Measurements from ENCODE around the gene ALMS1. TPM values are rescaled to one million over a fixed set of nuclear protein-coding genes. Genes with fewer than 3 reads are reported as not detected.
"Not testable (repeated sequence)": the region's sequence is repeated elsewhere in the genome, so short reads cannot be mapped to it uniquely, and the experiment has no call there.

The ALMS1 gene
- total RNA-seq, 1 experiment from 2014 or later, result 7.4 TPM

DNA sequence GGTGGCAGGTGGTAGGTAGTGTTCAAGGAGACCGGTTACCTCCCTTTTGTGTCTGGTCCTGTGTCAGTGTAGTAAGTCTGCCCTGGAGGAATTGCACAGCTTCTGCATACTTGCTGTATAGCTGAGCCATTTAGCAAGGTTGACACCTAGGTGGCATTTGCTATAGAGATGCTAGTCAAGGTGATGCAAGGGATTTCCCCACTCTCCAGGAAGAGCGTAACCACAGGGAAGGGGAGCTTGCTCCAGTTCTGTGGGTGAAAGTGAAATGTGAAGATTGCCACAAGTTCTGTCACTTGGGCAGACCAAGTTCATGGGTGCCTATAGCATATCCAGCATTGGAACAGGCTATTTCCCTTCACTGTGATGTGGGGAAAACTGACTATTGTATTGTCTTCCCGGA, 228.5 kb downstream of the ALMS1 start:
- no peak overlapping the region for H3K4me3 ChIP-seq (ENCODE audit: low read depth, low read length)
- no TSS peak for BruUV-seq (replicated peaks)
- H3K36me3 ChIP-seq (ENCODE audit: control insufficient read depth, insufficient read depth, low read length), result no peaks in the 10 kb centered on the region
- H3K27ac Mint-ChIP-seq (ENCODE audit: unreplicated experiment), result no peak overlapping the region
- H3K4me1 Mint-ChIP-seq (ENCODE audit: low read depth, unreplicated experiment), result no peaks in the 10 kb centered on the region
- no peaks in the 10 kb centered on the region for H3K9me3 ChIP-seq
- intact Hi-C loops (cut with micrococcal nuclease; ENCODE audit: unreplicated experiment), result no loop called here
- no peaks in the 10 kb centered on the region for H3K36me3 Mint-ChIP-seq (ENCODE audit: insufficient read depth, unreplicated experiment)
- no peaks in the 10 kb centered on the region for H3K9me3 Mint-ChIP-seq (ENCODE audit: unreplicated experiment)
- H3K27me3 Mint-ChIP-seq (ENCODE audit: insufficient read depth, unreplicated experiment), result peaks cover 2% of the 10 kb centered on the region
- POLR2A ChIA-PET, result no interaction called here
- TF ChIP-seq, protein P1, sequence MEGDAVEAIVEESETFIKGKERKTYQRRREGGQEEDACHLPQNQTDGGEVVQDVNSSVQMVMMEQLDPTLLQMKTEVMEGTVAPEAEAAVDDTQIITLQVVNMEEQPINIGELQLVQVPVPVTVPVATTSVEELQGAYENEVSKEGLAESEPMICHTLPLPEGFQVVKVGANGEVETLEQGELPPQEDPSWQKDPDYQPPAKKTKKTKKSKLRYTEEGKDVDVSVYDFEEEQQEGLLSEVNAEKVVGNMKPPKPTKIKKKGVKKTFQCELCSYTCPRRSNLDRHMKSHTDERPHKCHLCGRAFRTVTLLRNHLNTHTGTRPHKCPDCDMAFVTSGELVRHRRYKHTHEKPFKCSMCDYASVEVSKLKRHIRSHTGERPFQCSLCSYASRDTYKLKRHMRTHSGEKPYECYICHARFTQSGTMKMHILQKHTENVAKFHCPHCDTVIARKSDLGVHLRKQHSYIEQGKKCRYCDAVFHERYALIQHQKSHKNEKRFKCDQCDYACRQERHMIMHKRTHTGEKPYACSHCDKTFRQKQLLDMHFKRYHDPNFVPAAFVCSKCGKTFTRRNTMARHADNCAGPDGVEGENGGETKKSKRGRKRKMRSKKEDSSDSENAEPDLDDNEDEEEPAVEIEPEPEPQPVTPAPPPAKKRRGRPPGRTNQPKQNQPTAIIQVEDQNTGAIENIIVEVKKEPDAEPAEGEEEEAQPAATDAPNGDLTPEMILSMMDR (IDR thresholded peaks at IDR 0.05; ENCODE audit: insufficient read depth in 1 of 2, low read depth in 1 of 2, low read length in 1 of 2, severe bottlenecking in 1 of 2, unreplicated experiment in 1 of 2), result no peak
- H3K4me1 ChIP-seq, result no peaks in the 10 kb centered on the region
- no peak for DNase-seq
- CTCF ChIA-PET, result interaction anchor here (0.6 kb wide), 1 partner anchor 214 kb away, joined by 3 read pairs; no protein-coding TSS in a partner anchor
- no peaks in the 10 kb centered on the region for H3K27me3 ChIP-seq (replicated peaks; ENCODE audit: control insufficient read depth, insufficient read depth, low read length)
- no peak overlapping the region for H3K4me3 Mint-ChIP-seq (ENCODE audit: unreplicated experiment)

DNA sequence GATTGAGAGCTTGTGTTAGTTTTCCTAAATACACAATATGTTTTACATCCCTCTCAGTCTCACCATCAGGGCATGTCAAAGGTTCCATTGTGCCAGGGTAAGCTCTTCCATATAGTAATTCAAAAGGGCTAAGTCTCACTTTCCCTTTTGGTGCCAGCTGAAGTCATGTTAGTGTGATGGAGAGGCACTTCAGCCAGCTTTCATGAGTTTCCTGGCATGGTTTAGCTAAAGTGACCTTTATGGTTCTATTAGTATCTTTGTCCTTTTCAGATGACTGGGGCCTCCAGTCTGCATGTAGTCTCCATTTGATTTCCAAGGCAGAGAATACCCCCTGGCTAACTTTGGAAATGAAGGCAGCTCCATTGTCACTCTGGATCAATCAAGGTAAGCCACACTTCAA, 229.4 kb downstream of the ALMS1 start:
- H3K27me3 Mint-ChIP-seq (ENCODE audit: insufficient read depth, unreplicated experiment), result peaks cover 2% of the 10 kb centered on the region
- H3K27ac Mint-ChIP-seq (ENCODE audit: unreplicated experiment), result no peak overlapping the region
- no peaks in the 10 kb centered on the region for H3K36me3 Mint-ChIP-seq (ENCODE audit: insufficient read depth, unreplicated experiment)
- no peaks in the 10 kb centered on the region for H3K4me1 ChIP-seq
- H3K9me3 Mint-ChIP-seq (ENCODE audit: unreplicated experiment), result no peaks in the 10 kb centered on the region
- intact Hi-C loops (cut with micrococcal nuclease; ENCODE audit: unreplicated experiment), result no loop called here
- no peaks in the 10 kb centered on the region for H3K36me3 ChIP-seq (ENCODE audit: control insufficient read depth, insufficient read depth, low read length)
- BruUV-seq (replicated peaks), result no TSS peak
- CTCF ChIA-PET, result no interaction called here
- H3K4me3 ChIP-seq (ENCODE audit: low read depth, low read length), result no peak overlapping the region
- no peaks in the 10 kb centered on the region for H3K4me1 Mint-ChIP-seq (ENCODE audit: low read depth, unreplicated experiment)
- TF ChIP-seq, protein P1 (IDR thresholded peaks at IDR 0.05; ENCODE audit: insufficient read depth in 1 of 2, low read depth in 1 of 2, low read length in 1 of 2, severe bottlenecking in 1 of 2, unreplicated experiment in 1 of 2), result no peak
- POLR2A ChIA-PET, result no interaction called here
- no peaks in the 10 kb centered on the region for H3K9me3 ChIP-seq
- H3K27me3 ChIP-seq (replicated peaks; ENCODE audit: control insufficient read depth, insufficient read depth, low read length), result no peaks in the 10 kb centered on the region
- no peak for DNase-seq
- no peak overlapping the region for H3K4me3 Mint-ChIP-seq (ENCODE audit: unreplicated experiment)

DNA sequence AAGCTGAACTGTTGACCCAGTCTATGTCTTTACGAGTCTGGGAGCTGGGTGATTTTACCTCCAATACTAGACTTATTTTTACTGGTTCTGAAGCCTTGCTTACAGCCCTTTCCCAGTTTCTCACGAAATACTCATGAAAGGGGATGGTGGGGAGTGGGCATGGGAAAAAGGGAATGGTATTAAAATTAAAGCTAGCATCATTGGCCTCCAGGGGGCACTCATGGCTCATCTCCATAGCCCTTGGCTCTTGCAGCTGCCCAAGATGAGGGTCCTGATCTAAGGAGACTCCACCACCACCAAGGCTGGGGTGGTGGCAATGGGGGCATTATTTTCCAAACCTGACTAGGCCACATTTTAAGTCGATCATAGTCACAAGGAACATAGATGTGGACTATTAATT, 234.3 kb downstream of the ALMS1 start:
- H3K4me3 ChIP-seq (ENCODE audit: low read depth, low read length); H3K27me3 ChIP-seq (replicated peaks; ENCODE audit: control insufficient read depth, insufficient read depth, low read length); DNase-seq; H3K4me3 Mint-ChIP-seq (ENCODE audit: unreplicated experiment); CTCF ChIA-PET; intact Hi-C loops (cut with micrococcal nuclease; ENCODE audit: unreplicated experiment); H3K9me3 ChIP-seq; H3K36me3 Mint-ChIP-seq (ENCODE audit: insufficient read depth, unreplicated experiment); H3K4me1 Mint-ChIP-seq (ENCODE audit: low read depth, unreplicated experiment); H3K4me1 ChIP-seq; H3K27me3 Mint-ChIP-seq (ENCODE audit: insufficient read depth, unreplicated experiment); H3K27ac Mint-ChIP-seq (ENCODE audit: unreplicated experiment); H3K9me3 Mint-ChIP-seq (ENCODE audit: unreplicated experiment); POLR2A ChIA-PET; H3K36me3 ChIP-seq (ENCODE audit: control insufficient read depth, insufficient read depth, low read length); BruUV-seq (replicated peaks): not testable (repeated sequence)
- TF ChIP-seq, protein P1 (IDR thresholded peaks at IDR 0.05; ENCODE audit: insufficient read depth in 1 of 2, low read depth in 1 of 2, low read length in 1 of 2, severe bottlenecking in 1 of 2, unreplicated experiment in 1 of 2), result peak in 1 of 2 experiments; percentile 8

DNA sequence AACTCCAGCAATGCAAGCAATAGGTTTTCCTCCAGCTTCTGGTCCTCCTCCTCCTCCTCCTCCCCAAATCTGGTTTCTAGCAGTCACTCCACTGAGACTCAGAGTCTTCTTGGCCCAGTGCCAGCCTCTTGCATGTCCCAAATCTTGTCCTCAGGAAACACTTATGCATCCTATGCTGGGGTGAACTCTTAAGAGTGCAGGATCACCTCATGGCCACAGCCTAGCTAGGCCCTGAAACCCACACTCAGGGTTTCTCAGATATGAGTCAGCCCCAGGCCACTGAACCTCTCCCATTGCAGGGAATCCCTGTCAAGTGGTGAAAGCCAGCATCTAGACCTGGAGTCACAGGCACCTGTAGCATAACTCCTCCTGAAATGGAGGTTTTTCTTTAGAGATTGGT, 238.4 kb downstream of the ALMS1 start:
- CTCF ChIA-PET, DNase-seq: not testable (repeated sequence)

DNA sequence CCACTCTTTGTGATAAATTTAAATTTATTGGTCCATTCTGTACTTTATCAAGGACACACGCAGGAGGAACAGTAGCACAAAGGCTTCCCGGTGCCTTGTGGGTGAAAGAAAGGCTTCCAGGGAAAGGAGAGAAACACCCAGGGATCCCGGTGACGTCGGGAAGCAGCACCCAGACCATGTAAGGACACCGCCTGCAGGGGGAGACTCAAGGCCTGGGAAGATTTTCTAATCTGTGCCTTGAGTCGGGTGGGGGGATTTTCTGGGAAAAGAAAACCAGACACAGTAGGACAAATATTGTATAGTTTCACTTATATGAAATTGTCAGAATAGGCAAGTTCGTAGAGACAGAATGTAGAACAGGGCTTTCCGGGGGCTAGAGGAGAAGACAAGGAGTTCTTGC, 239.0 kb downstream of the ALMS1 start:
- DNase-seq; H3K4me3 Mint-ChIP-seq (ENCODE audit: unreplicated experiment); intact Hi-C loops (cut with micrococcal nuclease; ENCODE audit: unreplicated experiment); BruUV-seq (replicated peaks); POLR2A ChIA-PET; H3K4me1 ChIP-seq; H3K4me1 Mint-ChIP-seq (ENCODE audit: low read depth, unreplicated experiment); H3K36me3 ChIP-seq (ENCODE audit: control insufficient read depth, insufficient read depth, low read length); H3K4me3 ChIP-seq (ENCODE audit: low read depth, low read length); H3K27me3 ChIP-seq (replicated peaks; ENCODE audit: control insufficient read depth, insufficient read depth, low read length); H3K36me3 Mint-ChIP-seq (ENCODE audit: insufficient read depth, unreplicated experiment); H3K9me3 ChIP-seq; H3K27me3 Mint-ChIP-seq (ENCODE audit: insufficient read depth, unreplicated experiment); H3K9me3 Mint-ChIP-seq (ENCODE audit: unreplicated experiment); CTCF ChIA-PET; H3K27ac Mint-ChIP-seq (ENCODE audit: unreplicated experiment): not testable (repeated sequence)

More for the DNA sequence above, 238.4 kb downstream of the ALMS1 start:
- H3K4me3 Mint-ChIP-seq (ENCODE audit: unreplicated experiment); H3K4me1 Mint-ChIP-seq (ENCODE audit: low read depth, unreplicated experiment); intact Hi-C loops (cut with micrococcal nuclease; ENCODE audit: unreplicated experiment); POLR2A ChIA-PET; H3K4me3 ChIP-seq (ENCODE audit: low read depth, low read length); BruUV-seq (replicated peaks); H3K36me3 Mint-ChIP-seq (ENCODE audit: insufficient read depth, unreplicated experiment); H3K27ac Mint-ChIP-seq (ENCODE audit: unreplicated experiment); H3K9me3 Mint-ChIP-seq (ENCODE audit: unreplicated experiment); H3K27me3 ChIP-seq (replicated peaks; ENCODE audit: control insufficient read depth, insufficient read depth, low read length); H3K9me3 ChIP-seq; H3K36me3 ChIP-seq (ENCODE audit: control insufficient read depth, insufficient read depth, low read length); H3K27me3 Mint-ChIP-seq (ENCODE audit: insufficient read depth, unreplicated experiment); H3K4me1 ChIP-seq: not testable (repeated sequence)

Measured in Caco-2 (cell line).